Measurements from ENCODE around the gene LPGAT1.

LPGAT1 gene

DNA sequence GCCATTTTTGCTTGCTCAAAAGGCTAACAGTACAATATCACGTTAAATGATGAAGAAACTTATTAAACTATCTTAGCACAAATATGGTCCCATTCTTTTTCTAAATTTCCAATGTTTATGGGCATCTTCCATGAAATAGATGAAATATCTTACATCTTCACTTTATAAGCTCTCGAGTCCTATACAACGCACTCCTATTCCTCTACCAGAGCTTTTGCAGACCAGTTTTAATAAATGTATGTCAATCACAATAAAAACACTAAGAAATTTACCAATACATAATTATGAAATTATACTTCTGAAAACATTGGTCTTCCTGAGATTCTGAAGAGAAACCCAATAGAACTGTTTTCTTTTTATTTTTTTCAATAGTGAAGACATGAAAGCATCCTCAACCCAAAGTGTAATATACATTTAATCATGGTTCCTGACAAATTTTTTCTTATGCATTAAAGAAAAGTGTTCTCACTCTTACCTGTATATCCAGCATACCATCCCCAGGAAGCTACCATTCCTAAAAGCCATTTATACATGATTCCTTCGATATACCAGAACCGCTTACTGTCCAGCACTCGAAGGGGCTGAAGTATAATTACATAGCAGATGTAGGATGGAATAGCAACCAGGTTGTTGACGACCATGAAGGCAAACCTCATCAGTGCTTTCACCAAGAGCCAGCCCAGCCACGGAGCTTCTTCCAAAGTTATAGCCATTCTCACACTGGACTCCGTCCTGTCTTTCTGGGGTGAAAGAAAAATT lies 1.8 kb downstream of the LPGAT1 start:
- no peak for DNase-seq (ENCODE audit: low read depth)

DNA sequence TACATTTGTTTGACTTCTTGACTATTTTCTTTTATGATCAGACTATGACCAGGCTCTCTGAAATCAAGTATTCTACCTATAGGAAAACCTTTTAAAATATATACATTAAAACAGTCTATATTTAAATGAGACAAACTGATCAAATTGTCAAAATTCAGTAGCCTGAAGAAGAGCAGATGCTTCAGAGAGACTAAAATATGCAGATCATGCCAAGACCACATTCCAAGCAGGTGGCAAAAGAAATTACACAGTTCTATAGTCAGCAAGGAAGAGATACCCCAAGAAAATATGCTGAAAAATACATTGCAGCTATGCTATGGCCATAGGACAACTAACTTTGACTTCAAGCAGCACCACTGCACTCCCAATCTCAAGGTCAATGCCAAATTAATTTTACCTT lies 3.5 kb downstream of the LPGAT1 start:
- no peak for DNase-seq (ENCODE audit: low read depth)

DNA sequence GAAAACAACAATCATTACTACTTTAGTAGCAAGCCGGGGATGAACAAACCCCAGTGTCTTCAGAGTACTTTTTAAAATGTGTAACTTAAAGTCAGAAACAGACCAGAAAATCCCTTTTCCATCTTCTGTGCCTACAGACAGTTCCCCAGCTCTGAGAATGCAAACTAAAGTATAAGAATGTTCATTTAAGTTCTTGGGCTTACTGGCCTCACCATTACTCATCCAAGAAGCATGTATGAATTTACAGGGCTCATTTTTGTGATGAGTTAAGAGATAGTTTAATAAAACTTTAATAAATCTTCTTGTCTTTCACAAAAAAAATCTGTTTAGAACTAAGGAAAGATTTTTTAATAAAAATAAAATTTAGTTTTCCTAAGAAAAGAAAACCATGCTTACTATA lies 4.6 kb downstream of the LPGAT1 start:
- no peak for DNase-seq (ENCODE audit: low read depth)

DNA sequence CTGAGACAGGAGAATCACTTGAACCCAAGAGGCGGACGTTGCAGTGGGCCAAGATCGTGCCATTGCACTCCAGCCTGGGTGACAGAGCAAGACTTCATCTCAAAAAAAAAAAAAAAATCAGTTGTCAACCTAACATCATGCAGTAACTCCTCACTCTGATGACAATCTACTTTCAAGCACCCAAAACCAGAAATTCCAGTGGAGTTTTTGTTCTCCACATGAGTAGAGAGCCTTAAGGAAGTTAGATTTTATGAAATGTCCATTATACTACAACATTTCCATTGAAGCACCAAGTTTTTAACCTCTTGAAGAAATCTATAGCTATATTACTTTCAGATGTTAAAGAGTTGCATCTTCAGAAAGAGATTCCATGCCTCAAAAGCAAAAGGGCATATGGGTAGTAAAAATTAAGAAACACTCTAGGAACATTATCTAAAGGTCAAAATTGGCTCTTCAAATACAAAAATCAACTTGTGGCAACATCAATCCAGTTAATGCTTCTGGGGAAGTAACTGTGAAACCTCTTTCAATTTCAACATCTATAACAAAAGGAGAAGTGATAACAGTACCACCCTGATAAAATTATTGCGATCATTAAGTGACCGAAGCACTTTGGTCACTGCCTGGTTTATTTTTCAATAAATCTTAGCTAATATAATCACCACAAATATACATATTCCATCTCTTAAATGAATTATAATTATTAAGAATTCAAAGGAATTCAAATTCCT lies 7.7 kb downstream of the LPGAT1 start:
- DNase-seq (ENCODE audit: low read depth) = no peak

DNA sequence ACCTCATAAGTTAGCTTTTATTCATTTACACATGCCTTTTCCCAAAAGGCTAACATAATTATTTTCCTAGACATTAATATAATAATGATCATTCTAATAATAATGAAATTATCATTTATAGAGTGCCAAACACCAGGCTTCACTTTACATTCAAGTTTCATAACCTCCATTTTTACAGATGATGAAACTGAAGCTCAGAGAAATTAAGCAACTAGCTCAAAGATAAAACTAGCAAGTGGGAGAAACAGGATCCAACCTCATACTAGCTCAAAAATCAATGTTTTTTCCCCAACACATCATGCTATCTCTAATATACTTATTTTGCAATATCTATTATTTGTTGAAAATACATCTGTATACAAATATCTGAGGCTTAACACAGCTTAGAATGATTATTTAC lies 14.0 kb downstream of the LPGAT1 start:
- no peak for DNase-seq (ENCODE audit: low read depth)

DNA sequence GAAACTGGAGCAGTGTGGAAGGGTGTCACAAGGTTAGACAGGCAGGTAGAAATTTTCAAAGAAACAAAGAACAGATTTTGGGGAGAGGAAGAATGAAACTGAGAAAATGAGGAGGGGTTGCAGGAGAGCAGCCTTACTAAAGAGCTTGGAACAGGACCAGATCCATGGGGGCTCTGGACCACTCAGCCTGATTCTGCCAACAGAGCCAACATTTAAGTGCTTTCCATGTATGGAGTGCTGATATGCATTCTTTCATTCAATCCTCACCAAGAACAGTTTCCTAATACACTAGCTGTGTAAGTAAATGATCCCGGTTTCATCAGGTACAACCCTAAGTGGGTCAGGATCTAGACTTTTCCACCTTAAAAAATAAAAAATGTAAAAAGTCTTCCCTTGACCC lies 16.2 kb downstream of the LPGAT1 start:
- no peak for DNase-seq (ENCODE audit: low read depth)

DNA sequence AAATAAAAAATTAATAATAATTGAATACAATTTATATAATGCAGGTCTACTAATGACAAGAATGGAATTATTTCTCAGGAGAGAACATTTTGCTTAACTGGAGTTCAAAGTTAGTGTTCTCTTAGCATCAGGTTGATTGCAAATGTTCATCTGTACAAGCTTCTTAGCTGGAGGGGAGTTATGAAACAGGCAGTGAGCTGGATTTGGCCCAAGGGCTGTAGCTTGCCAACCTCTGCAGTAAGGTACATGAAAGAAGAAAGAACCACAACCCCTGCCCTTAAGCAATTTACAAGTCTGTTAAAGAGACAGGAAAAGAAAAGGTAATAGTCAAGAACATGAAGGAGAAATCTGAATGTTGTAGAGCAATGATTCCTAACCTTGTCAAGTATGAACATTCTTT lies 17.0 kb downstream of the LPGAT1 start:
- no peak for DNase-seq (ENCODE audit: low read depth)

DNA sequence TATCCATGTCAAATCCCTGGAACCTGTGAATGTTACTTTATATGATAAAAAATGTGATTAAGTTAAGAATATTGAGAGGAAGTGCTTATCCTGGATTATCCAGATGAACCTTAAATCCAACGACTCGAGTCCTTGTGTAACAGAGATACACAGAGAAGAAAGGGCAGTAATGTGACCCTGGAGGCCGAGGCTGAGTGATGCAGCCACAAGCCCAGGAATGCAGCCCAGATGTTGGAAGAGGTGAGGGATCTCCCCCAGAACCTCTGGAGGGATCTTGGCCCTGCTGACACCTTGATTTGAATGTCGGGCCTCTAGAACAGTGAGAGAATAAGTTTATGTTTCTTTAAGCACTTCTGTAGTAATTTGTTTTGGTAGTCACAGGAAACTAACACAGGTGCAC lies 18.0 kb downstream of the LPGAT1 start:
- no peak for DNase-seq (ENCODE audit: low read depth)

DNA sequence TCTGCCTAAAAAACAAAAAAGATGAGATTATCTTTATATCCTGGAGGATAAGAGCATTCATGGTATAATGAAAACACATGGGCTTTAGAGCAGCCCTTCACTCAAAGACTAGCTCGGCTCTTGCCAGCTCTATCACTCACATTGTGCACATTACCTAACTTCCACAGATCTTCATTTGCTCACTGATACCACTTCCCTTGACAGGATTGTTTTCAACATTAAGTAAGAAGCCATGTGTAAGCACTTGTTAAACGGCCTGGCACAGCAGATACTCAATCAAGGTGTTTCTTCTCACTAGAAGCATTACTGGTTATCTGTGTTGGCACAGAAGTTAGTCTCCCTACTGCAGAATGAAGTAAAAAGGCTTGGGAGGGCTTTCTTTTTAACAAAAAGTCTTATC lies 18.7 kb downstream of the LPGAT1 start:
- DNase-seq (ENCODE audit: low read depth) = no peak

DNA sequence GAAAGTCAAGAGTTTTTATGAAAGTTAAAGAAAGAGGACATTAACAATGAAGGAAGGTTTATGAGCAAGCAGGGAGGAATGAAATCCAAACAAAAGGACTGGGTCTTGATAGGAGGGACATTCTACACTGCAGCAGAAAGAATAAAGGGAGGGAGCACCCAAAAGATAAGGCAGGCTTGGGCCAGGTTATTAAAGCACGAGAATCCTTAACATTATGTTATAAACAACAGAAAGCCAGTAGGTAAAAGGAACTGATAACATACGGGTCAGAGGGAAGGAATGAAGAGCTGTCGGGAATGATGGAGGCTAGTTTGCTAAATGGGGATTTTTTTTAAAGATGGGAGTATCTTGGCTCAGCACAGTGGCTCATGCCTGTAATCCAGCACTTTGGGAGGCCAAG lies 19.4 kb downstream of the LPGAT1 start:
- DNase-seq (ENCODE audit: low read depth) = no peak

DNA sequence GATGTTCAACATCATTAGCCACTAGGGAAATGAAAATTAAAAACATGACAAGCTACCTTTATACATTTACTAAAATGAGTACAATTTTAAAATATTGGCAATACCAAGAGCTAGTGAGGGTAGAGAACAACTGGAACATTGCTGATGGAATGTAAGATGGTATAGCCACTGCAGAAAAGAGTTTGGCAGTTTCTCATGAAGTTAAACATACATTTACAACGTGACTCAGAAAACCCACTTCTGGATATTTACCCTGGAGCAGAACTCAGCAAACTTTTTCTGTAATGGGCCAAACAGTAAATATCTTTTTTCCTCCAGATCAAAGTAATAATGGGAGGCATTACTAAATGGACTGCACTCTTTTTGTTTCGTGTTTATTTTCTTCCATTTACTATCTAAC lies 22.1 kb downstream of the LPGAT1 start:
- DNase-seq (ENCODE audit: low read depth) = no peak

DNA sequence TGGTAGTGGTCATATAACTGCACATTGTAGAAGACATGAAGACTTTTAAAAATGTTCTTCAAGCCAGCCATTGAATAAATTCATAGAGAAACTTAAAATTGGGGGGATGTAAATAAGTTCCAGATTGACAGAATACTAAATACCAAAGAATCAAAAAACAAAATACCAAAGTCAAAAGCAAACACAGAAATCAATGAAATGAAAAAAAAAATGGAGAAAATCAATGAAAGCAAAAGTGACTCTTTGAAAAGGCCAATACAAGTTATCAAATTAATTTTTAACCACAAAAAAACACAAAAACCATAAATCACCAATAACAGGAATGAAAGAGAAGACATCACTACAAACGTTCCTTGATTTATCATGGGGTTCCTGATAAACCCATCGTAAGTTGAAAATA lies 25.6 kb downstream of the LPGAT1 start:
- no peak for DNase-seq (ENCODE audit: low read depth)

DNA sequence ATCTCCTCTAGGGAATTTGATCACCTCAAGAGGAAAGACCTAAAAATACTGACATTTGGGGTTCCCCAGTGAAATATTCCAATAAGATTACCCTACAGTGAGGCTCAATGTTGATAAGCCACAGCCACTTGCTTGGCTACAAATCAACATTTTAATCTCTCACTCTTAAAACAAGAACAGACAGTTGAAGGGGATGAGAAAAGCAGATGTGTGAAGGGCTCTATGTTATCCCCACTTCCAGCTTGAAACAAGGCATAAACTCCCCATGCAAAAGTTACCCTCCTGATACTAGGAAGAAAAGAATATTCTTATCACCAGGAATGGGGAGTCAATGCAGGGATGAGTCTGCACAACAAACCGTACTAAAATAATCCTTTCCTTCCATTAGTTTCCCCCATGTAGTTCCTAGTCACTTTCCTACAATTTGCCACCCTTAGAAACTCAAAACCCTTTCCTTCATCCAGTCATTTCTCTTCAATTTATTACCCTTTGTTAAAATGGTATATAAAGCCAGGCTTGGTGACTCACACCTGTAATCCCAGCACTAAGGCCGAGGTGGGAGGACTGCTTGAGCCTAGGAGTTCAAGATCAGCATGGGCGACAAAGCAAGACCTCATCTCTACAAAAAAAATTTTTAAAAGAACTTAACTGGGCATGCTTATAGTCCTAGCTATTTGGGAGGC lies 29.5 kb downstream of the LPGAT1 start:
- DNase-seq (ENCODE audit: low read depth) = no peak

DNA sequence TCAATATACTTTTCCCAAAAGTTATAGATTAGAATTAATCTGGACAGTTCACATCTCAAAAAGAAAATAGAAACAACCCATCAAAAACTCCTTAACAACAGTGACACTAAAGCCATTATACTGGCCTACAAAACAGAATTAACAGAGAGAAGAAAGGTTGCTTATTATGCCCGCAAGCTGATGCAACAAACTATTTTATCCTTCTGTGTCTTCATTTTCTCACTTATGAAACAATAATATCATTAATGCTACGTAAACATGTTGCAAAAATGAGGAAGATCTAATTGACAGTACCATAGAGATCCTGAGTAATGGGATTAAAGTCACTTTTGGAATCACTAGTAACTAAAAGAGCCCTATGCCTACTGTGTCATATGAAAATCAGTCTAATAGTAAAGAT lies 32.6 kb downstream of the LPGAT1 start:
- DNase-seq (ENCODE audit: low read depth) = no peak

DNA sequence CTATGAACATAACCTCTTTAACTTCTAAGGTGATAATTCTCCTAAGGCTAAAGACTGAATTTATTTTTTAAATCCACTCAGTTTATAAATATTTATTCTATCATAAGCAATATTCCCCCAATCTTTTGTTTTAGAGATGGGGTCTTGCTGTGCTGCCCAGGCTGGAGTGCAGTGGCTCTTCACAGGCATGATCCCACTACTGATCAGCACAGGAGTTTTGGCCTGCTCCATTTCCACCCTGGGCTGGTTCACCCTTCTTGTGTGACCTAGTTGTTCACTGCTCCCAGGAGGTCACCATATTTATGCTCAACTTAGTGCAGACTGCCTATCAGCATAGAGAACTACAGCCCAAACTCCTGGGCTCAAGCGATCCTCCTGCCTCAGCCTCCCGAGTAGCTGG lies 38.6 kb downstream of the LPGAT1 start:
- DNase-seq (ENCODE audit: low read depth) = no peak

DNA sequence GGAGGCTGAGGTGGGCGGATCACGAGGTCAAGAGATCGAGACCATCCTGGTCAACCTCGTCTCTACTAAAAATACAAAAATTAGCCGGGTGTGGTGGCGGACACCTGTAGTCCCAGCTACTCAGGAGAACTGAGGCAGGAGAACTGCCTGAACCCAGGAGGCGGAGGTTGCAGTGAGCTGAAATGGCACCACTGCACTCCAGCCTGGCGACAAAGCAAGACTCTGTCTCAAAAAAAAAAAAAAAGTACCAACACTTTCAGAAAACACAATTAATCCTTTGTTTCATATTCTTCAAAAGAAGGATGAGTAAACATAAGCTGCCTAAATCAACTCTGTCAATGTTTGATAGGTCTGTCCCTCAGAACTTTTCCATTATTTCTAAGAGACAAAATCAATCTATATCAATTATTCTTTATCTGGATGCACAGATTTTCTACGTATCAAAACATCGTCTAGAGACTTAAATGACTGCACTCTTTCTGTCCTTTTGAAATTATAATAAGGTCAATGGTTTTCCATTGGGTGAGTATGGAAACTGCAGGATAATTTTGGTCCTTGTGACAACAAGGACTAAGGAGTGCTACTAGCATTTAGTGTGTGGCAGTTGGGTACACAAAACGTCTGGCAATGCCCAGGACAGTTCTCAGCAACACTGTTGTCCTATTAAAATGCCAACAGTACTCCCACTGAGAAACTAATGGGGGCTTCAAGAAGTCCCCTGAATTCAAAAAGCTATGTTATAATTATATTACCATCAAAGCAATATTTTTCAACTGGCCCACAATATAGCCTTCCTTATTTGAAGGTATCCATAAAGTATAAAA lies 40.7 kb downstream of the LPGAT1 start:
- DNase-seq (ENCODE audit: low read depth) = no peak

DNA sequence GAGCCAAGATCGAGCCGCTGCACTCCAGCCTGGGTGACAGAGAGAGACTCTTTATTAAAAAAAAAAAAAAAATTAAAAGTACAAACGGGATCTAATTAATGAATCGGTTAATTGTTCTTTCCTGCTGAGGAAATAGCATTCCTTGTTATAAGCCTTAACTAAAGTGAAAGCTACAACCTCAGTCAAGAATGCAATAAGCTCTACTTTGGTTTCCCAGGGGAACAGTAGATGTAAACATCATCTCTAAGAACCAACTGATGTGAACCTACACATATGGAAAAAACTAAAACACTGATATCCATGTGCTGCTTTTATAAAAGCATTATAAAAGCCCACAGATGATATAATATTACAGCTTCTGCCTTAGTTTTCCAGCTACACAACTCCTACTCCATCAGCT lies 41.9 kb downstream of the LPGAT1 start:
- DNase-seq (ENCODE audit: low read depth) = no peak

DNA sequence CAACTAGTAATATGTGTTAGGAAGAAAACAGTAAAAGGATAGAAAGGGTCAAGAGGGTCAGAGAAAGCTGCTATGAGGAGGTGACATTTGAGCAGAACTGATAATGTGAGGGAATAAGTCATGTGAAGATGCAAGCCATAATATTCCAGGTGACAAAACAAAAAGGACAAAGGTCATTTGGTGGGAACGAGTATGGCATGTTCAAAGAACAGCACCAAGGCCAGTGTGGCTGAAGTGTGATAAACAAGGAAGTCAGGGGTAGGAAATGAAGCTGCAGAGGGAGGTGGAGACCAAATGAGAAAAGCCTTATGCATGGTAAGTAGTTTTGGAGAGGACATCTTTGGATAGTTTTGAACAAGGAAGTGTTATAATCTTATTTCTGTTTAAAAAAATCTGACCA lies 46.7 kb downstream of the LPGAT1 start:
- no peak for DNase-seq (ENCODE audit: low read depth)

DNA sequence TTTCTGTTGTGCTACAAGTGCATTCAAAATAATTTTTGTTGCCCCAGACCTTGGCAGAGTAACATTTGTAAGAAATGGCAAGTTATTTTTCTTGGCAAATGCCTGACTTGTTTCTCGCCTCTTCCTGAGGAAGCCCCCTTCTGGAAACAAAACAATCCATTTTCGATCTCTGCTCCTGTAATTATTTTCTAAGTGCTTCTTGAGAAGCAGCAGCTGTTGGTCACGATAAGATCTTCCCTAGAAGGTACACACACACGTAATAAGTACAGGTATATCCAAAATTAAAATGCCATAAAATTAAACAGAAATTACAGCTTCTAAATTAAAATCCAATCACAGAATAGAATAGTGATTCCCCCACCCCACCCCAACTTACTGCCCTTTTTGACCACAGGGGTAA lies 47.3 kb downstream of the LPGAT1 start:
- DNase-seq (ENCODE audit: low read depth) = no peak

DNA sequence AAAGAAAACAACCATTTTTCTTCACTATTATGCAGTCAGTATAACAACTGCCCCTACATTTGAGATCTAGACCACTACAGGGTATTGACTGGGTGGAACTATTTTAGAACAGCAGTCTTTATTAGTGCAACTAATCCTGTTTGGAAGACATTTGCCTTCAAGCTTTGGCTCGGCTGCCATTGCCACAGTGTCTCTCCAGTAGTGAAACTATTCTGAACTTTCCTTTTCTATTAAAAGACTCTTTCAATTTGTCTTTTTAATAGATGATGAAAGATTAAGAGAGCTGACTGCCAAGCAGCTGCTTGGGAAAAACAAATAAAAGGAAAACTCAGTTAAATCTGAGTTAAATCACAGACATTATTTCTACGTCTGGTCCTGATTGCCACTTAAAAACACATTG lies 49.3 kb downstream of the LPGAT1 start:
- no peak for DNase-seq (ENCODE audit: low read depth)

DNA sequence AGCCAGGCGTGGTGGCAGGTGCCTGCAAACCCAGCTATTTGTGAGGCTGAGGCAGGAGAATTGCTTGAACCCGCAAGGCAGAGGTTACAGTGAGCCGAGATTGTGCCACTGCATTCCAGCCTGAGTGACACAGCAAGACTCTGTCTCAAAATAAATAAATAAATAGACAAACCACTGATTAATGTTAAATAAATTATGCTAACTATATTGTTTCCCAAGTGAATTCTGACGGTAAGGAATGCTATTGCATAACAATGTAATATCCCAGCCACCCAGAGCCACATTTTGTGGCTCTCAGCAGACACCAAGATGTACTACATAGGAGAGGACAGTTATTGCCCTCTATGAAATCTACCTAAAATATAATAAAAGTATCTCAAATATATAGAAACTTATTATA lies 55.4 kb downstream of the LPGAT1 start:
- DNase-seq (ENCODE audit: low read depth) = no peak

DNA sequence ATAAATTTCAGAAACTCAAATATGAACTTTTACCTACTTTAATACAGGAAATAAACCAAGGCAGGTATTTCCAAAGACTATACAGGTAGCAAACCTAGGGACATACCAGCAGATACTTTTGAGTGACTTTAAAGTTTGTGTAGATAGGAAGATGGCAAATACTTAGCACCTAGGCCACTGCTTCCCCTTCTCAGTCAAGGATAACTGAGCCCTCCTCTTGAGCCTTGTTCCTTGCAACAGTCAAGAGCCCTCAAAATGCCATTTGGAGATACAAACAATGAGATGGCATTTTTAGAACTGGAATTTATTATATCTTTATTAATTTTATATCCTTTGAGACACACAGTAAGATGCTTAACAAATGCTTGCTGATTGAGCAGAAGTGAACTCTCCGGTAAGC lies 65.9 kb downstream of the LPGAT1 start:
- no peak for DNase-seq (ENCODE audit: low read depth)

DNA sequence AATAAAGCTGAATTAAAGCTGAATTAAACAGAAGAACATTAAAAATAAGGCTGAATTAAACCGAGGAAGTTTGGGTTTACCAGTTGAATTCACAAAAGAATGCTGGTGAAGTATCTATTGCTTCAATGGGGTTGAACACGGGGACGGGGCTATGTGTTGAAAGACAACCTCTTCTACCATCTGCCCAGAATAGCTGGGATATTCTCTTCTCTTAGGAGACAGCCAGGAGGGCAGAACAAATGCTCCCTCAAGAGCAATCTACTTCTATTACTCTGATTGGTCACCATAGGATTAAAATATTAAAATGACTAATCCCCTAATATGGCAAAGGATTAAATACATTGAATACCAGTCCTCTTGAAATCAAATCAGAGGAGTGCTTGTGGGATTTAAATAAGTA lies 68.4 kb downstream of the LPGAT1 start:
- no peak for DNase-seq (ENCODE audit: low read depth)
